Measurements from ENCODE around the gene CBX6. TPM values are rescaled to one million over a fixed set of nuclear protein-coding genes. Genes with fewer than 3 reads are reported as not detected.
"Not testable (repeated sequence)": the region's sequence is repeated elsewhere in the genome, so short reads cannot be mapped to it uniquely, and the experiment has no call there.

CBX6 gene
- total RNA-seq, 1 experiment from 2014 or later, result 25.6 TPM

DNA sequence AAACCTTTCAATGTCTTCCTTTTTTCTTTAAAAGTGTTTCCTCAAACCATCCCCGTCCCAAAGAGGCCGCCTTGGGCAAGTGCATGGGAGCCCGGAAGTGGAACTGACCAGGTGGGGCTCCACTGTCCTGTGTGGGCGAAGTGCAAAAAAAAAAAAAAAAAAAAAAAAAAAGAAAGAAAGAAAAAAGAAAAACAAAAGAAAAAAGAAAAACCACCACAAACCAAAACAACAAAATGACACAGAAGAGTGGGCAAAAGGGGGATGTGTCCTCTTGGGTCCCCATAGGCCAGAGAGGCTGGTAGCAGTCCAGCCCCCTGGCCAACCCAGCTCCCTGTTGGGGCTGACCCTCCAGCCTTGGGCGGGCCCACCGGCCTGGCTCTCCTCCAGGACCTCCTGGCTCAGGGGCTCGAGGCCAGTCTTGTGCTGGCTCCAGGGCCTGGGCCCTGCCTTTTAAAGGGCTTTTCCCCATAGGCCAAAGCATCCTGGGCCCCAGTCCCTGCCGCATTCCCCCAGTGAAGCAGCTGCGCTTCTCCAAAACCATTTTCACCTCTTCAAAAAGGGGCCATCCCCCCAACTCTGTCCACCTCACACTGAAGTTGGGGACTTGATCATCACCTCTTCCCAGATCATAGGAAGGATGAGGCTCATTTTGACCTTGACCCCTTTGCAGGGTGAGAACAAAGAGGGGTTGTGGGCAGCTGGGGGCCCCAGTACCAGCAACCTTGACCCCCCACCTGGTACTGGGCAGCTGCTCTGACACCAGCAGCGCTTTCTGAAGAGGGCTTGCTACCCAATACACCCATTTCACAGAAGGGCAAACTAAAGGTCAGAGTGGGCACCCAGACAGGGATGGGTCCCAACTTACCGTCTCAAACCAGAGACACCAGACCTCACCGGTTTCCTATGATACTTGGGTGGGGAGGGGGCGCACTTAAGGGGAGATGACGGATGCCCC is 9.4 kb downstream of the CBX6 start:
- DNase-seq (ENCODE audit: low spot score), result no peak
- in situ Hi-C loops (cut with HindIII; ENCODE audit: low sequenced_read_pairs), result no loop called here

- DNase-seq (ENCODE audit: low spot score), result no peak
- in situ Hi-C loops (cut with HindIII; ENCODE audit: low sequenced_read_pairs), result no loop called here
Measured at GRCh38 chr22:38861927-38862326, 10.1 kb downstream of the CBX6 start.

GRCh38 chr22:38861170-38861876 is 10.7 kb downstream of the CBX6 start:
- in situ Hi-C loops (cut with HindIII; ENCODE audit: low sequenced_read_pairs), result no loop called here
- no peak for DNase-seq (ENCODE audit: low spot score)

GRCh38 chr22:38860283-38861169 is 11.5 kb downstream of the CBX6 start:
- in situ Hi-C loops (cut with HindIII; ENCODE audit: low sequenced_read_pairs), result no loop called here
- no peak for DNase-seq (ENCODE audit: low spot score)

DNA sequence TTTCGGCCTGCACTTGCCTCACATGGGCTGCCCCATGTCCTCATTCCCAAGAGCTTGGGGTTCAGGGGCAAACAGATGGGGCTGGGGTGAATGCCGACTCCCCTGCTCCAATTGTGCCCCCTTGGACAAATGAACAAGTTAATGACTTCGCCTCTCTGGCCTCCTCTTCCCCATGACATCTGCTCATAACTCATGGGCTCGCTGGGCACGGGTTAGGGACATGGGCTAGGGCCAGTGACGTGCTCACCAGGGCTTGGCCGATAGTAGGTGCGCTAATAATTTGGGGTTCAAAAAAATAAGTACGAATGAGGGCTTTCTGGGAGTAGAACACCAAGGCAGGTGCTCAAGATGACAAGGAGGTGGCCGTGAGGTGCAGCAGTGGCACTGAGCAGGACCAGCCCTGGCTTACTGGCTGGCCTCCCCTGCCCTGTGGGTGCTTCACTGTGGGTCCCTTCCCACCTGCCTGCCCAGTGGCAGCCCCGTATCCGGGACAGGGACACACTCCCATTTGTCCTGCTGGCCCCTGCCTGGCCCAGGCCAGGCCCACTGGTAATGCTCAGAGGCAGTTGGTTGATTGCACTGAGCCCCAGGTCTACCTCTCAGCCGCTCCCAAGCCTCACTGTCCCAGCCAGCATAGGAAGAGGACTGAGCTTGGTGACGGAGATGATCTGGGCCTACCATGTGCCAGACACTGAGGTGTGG is 12.3 kb downstream of the CBX6 start:
- no peak for DNase-seq (ENCODE audit: low spot score)
- in situ Hi-C loops (cut with HindIII; ENCODE audit: low sequenced_read_pairs), result no loop called here

DNA sequence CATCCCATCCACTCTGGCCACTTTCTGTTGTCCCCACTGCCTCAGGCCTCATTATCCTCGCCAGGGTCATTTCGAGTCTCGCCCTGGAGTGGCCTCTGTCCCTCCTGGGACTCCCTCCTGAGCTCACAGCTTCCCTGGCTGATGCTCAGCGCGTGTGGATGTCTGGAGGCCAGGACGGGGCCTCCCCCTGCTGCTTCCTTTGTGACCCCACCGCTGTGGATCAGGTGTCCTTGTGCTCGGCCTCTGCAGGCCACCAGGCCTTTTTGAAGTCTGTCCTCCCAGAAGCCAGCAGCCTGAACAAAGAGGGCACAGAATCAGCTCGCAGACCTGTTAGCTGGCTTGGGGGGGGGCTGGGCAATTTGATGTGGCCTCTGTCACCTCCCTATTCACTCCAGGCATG is 13.5 kb downstream of the CBX6 start:
- in situ Hi-C loops (cut with HindIII; ENCODE audit: low sequenced_read_pairs), result no loop called here
- no peak for DNase-seq (ENCODE audit: low spot score)

DNA sequence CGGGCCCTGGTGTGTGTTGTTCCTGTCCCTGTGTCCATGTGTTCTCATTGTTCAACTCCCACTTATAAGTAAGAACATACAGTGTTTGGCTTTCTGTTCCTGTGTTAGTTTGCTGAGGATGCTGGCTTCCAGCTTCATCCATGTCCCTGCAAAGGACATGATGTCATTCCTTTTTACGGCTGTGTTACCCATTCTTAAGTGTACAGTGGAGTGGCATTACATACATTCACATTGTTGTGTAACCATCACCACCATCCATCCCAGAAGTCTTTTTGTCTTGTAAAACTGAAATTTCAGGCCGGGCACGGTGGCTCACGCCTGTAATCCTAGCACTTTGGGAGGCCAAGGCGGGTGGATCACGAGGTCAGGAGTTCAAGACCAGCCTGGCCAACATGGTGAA is 17.5 kb downstream of the CBX6 start:
- in situ Hi-C loops (cut with HindIII; ENCODE audit: low sequenced_read_pairs); DNase-seq (ENCODE audit: low spot score): not testable (repeated sequence)

- in situ Hi-C loops (cut with HindIII; ENCODE audit: low sequenced_read_pairs), result not testable (repeated sequence)
Measured at GRCh38 chr22:38853883-38854282, 18.1 kb downstream of the CBX6 start.

DNA sequence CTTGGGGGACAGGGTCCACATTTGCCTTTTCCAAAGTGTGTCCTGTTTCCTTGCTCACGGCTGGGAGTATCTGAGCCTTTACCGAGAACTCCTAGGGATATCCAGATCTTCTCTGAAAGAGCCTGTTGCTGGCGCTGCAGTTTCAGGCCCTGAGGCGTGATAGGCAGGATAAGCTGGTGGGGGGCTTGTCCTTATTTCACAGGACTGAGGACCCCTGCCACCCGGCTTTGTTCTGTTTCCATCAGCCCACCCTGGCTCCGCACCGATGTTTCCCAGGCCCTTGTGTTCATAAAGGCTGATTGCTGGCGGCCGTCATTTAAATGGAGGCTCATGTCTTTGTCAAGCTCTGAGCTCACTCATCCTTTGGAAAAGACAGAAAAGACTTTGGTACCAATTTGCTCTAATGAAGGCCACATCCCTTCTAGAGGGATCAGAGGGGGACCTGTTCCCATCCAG is 18.8 kb downstream of the CBX6 start:
- DNase-seq (ENCODE audit: low spot score), result no peak
- in situ Hi-C loops (cut with HindIII; ENCODE audit: low sequenced_read_pairs), result no loop called here

More at GRCh38 chr22:38853883-38854282, 18.1 kb downstream of the CBX6 start:
- not testable (repeated sequence) for DNase-seq (ENCODE audit: low spot score)

- in situ Hi-C loops (cut with HindIII; ENCODE audit: low sequenced_read_pairs), result no loop called here
- no peak for DNase-seq (ENCODE audit: low spot score)
Measured at GRCh38 chr22:38852522-38852921, 19.5 kb downstream of the CBX6 start.

DNA sequence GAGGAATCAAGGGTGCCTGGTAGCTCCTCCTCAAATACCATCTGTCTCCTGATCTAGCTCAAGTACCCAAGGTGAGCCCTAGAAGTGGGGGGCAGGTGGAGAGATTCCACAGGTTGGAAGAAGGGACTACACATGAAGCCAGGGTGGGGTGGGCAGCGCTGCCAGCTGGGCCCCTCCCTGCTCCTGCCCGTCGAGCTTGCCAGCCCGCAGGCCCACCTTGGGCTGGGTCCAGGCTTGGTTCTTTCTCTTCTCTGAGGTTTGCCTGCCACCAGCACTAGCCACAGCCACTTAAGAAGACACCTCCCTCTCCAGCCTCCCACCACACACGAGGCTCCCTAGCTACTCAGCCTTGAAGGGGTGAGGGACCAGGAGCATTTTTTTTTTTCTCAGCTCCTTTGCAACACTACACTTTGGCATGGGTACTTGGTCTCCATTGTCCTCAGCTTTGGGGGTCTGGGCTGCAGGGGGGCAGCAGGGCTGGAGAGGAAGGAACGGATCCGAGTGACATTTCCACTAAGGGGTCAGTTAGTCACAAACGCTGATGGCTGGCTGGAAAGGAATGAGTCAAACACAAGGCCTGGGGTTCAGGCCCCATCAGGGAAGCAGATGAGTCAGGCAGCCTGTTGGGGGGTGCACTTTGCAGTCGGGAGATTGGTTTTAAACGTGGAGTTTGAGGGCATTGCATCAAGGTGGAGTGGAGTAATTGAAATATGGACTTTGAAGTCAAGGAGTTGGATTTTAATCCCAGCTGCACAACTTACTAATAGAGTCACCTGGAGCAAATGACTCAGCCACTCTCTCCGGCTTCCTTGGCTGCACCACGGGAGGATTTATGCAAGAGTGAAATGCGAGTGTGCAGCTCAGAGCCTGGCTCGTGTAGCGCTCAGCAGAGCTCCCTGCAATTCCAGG is 20.8 kb downstream of the CBX6 start:
- in situ Hi-C loops (cut with HindIII; ENCODE audit: low sequenced_read_pairs), result no loop called here
- DNase-seq (ENCODE audit: low spot score), result no peak

- in situ Hi-C loops (cut with HindIII; ENCODE audit: low sequenced_read_pairs), result no loop called here
- no peak for DNase-seq (ENCODE audit: low spot score)
Measured at GRCh38 chr22:38850399-38850798, 21.6 kb downstream of the CBX6 start.

GRCh38 chr22:38849811-38850210 is 22.2 kb downstream of the CBX6 start:
- DNase-seq (ENCODE audit: low spot score), result peak; percentile 95
- in situ Hi-C loops (cut with HindIII; ENCODE audit: low sequenced_read_pairs), result no loop called here

DNA sequence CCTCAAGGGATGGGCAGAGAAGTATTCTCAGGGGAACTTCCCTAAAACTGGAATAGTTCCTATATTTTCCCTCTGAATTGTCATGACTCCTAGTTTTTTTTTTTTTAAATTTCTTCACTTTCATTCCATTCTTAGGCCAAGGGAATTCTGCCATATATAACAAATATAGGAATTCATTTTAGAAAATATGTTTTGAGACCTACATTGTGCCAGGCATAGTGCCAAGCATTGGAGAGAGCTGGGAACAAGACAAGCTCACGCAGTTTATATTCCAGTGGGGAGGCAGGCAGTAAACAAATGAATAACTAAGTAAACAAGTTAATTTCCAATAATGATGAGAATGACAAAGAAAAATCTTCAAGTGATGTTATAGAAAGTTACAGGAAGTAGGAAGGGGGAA is 25.6 kb downstream of the CBX6 start:
- in situ Hi-C loops (cut with HindIII; ENCODE audit: low sequenced_read_pairs), result no loop called here
- DNase-seq (ENCODE audit: low spot score), result no peak

- DNase-seq (ENCODE audit: low spot score), result peak; percentile 58
- in situ Hi-C loops (cut with HindIII; ENCODE audit: low sequenced_read_pairs), result no loop called here
Measured at GRCh38 chr22:38845004-38845740, 26.8 kb downstream of the CBX6 start.

DNA sequence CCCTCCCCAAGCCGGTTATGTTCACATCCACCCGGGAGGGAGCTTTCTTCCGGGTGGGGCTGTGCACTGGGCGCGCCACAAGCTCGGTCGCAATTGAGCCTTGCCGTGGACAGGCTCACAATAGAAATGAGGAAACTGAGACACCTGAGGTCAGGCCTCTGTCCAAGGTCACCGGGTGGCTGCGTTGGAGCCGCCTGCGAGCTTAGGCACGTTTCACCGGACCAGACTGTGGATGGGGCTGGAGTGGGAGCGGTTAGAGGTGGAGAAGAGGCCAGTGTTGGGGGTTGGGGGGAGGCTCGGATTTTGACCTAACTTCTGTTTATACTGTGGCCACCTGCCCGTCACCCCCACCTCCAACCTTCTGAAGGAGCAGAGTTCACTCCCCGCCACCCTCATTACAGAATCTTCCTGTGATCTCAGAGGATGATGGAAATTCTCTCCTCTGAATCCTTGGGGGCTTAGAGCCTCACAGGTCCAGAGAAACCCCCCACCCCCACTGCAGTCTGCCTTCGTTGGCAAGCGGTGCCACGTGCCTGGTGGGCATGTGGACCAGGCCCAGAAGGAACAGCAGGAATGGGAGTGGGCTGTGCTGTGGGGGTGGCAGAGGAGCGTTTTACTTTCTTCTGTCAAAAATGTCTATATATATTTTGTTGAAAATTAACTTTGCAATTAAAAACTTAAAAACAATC is 27.6 kb downstream of the CBX6 start:
- in situ Hi-C loops (cut with HindIII; ENCODE audit: low sequenced_read_pairs), result no loop called here

More for the DNA sequence above, 27.6 kb downstream of the CBX6 start:
- no peak for DNase-seq (ENCODE audit: low spot score)

Measured in G401 (cell line).